Amniotic epithelial cell (primary cell): ENCODE results near the gene MRPS15.
"Not testable (repeated sequence)": the region's sequence is repeated elsewhere in the genome, so short reads cannot be mapped to it uniquely, and the experiment has no call there.

Experiments used
- DNase-seq: peaks from one replicate; pipeline ENCODE4 v3.0.0-alpha.2; 2010; ENCODE audit warnings: low read depth

MRPS15 gene

GRCh38 chr1:36482724-36483388 is 18.7 kb upstream of the MRPS15 start, which contains the start of gene CSF3R:
CSF3R (minus strand) TSS chr1:36482913; CDS start chr1:36479496, 3,417 bp downstream.
- DNase-seq, result no peak

- no peak for DNase-seq
Measured at GRCh38 chr1:36481771-36482723, 17.9 kb upstream of the MRPS15 start.

GRCh38 chr1:36481091-36481490 is 16.9 kb upstream of the MRPS15 start:
- DNase-seq, result no peak

GRCh38 chr1:36480161-36480560 is 16.0 kb upstream of the MRPS15 start:
- DNase-seq, result no peak

- no peak for DNase-seq
Measured at GRCh38 chr1:36479505-36480051, 15.4 kb upstream of the MRPS15 start.

GRCh38 chr1:36477615-36478014 is 13.4 kb upstream of the MRPS15 start:
- DNase-seq, result not testable (repeated sequence)

GRCh38 chr1:36476945-36477344 is 12.8 kb upstream of the MRPS15 start:
- no peak for DNase-seq

GRCh38 chr1:36475910-36476604 is 11.9 kb upstream of the MRPS15 start:
- no peak for DNase-seq

GRCh38 chr1:36475341-36475740 is 11.2 kb upstream of the MRPS15 start:
- no peak for DNase-seq

GRCh38 chr1:36472656-36473055 is 8.5 kb upstream of the MRPS15 start:
- DNase-seq, result no peak

- DNase-seq, result no peak
Measured at GRCh38 chr1:36471830-36472641, 7.9 kb upstream of the MRPS15 start.

GRCh38 chr1:36469163-36469562 is 5.0 kb upstream of the MRPS15 start:
- DNase-seq, result no peak

GRCh38 chr1:36467700-36468455 is 3.7 kb upstream of the MRPS15 start:
- DNase-seq, result no peak

- no peak for DNase-seq
Measured at GRCh38 chr1:36467027-36467410, 2.8 kb upstream of the MRPS15 start.

GRCh38 chr1:36466370-36467026 is 2.3 kb upstream of the MRPS15 start:
- DNase-seq, result no peak

- no peak for DNase-seq
Measured at GRCh38 chr1:36465731-36466369, 1.7 kb upstream of the MRPS15 start.

GRCh38 chr1:36464605-36465393 is 615 bp upstream of the MRPS15 start:
- DNase-seq, result peak; percentile 34

- DNase-seq, result no peak
Measured at GRCh38 chr1:36463463-36463802, 751 bp downstream of the MRPS15 start.

- DNase-seq, result no peak
Measured at GRCh38 chr1:36458910-36459309, 5.3 kb downstream of the MRPS15 start.
